HG03521 (cell line): ENCODE measurements around the gene CHFR.
A peak's percentile ranks its signal among the peaks of the same experiment; 100 is the strongest.
"Not testable (repeated sequence)": the region's sequence is repeated elsewhere in the genome, so short reads cannot be mapped to it uniquely, and the experiment has no call there.

Source experiments
- ATAC-seq: cut with Tn5 transposase; IDR thresholded peaks from one replicate; pipeline ENCODE4 v1.9.1; 2021; ENCODE audit warnings: mild to moderate bottlenecking, moderate library complexity; ENCODE audit not compliant: unreplicated experiment

Gene CHFR, protein sequence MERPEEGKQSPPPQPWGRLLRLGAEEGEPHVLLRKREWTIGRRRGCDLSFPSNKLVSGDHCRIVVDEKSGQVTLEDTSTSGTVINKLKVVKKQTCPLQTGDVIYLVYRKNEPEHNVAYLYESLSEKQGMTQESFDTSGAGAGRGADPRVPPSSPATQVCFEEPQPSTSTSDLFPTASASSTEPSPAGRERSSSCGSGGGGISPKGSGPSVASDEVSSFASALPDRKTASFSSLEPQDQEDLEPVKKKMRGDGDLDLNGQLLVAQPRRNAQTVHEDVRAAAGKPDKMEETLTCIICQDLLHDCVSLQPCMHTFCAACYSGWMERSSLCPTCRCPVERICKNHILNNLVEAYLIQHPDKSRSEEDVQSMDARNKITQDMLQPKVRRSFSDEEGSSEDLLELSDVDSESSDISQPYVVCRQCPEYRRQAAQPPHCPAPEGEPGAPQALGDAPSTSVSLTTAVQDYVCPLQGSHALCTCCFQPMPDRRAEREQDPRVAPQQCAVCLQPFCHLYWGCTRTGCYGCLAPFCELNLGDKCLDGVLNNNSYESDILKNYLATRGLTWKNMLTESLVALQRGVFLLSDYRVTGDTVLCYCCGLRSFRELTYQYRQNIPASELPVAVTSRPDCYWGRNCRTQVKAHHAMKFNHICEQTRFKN

DNA sequence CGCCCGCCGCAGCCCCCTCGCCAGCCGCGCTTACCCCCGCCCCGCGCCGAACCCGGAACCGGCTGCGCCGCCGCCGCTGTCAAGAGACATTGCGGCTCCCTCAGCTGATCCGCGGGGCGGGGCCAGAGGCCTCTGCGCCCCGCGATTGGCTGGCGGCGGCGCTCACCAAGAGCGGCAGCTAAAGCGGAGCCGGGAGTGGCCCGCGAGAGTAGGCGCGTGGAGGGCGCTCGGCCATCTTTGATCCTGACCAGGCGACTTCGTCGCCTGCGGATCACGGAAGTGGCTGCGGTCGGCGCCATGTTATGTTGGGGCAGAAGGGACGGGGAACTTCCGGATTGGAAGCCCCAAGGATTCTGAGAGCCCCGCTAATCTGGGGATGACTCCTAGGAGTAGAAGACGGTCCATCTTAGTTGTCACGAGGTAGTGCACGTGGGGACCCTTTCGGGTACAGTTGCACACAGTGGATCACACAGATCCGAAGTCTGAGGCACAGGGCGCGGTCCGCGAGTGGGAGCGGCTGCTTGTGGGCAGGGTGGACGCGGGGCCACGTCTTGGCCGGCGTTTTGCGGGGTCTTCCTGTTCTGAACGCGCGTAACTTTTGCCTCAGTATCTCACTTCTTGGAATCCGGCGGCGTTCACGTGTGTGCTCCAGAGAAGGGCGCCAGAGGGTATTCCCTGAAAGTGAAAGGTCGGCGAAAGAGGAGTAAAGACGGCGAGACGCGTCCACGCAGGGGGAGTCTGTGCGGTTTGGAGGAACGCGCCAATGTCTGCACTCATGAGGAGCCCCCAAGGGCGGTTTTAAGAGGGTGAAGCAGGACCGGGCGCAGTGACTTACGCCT, at the start of gene CHFR:
Gene CHFR (minus strand): TSS at position 93 of the 839 bp plus-strand sequence. CDS start 277 bp downstream, outside the sequence.
- peak; percentile 97 for ATAC-seq

DNA sequence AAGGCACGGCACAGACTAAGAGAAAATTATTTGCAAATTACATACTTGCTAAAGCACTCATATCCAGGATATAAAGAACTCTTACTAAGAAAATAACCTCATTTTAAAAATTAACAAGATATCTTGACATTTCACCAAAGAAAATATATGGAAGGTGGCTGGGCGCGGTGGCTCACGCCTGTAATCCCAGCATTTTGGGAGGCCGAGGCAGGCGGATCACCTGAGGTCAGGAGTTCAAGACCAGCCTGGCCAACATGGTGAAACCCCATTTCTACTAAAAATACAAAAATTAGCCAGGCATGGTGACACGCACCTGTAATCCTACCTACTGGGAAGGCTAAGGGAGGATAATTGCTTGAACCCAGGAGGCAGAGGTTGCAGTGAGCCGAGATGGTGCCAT, 49.5 kb upstream of the CHFR start:
- not testable (repeated sequence) for ATAC-seq

DNA sequence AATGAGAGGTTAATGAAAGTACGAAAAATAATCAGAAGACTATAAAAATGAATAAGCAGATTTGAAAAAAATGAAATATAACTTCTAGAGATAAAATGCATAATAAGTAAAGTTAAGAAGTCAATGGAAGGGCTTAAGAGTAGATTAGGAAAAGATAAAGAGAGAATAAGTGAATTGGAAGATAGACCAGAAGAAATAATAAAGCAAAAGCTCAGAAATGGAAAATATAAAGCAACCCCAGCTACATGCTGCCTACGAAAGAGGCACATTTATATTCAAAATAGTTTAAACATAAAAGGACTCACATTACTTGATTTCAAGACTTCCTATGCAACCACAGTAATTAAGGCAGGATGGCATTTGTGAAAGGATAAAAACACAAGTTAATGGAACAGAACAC, 48.8 kb upstream of the CHFR start:
- no peak for ATAC-seq

DNA sequence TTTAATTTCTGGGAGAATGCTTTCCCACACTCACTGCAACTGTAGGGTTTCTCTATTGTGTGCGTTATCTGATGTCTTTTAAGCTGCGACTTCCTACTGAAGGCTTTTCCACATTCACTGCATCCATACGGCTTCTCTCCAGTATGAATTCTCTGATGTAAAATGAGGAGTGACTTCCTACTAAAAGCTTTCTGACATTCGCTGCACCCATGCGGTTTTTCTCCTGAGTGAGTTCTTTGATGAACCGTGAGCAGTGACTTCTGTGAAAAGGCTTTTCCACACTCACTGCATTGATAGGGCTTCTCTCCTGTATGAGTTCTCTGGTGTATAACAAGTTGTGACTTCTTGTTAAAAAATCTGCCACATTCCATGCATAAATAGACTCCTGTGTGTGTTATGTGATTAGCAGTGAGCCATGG, 39.0 kb upstream of the CHFR start:
- no peak for ATAC-seq

DNA sequence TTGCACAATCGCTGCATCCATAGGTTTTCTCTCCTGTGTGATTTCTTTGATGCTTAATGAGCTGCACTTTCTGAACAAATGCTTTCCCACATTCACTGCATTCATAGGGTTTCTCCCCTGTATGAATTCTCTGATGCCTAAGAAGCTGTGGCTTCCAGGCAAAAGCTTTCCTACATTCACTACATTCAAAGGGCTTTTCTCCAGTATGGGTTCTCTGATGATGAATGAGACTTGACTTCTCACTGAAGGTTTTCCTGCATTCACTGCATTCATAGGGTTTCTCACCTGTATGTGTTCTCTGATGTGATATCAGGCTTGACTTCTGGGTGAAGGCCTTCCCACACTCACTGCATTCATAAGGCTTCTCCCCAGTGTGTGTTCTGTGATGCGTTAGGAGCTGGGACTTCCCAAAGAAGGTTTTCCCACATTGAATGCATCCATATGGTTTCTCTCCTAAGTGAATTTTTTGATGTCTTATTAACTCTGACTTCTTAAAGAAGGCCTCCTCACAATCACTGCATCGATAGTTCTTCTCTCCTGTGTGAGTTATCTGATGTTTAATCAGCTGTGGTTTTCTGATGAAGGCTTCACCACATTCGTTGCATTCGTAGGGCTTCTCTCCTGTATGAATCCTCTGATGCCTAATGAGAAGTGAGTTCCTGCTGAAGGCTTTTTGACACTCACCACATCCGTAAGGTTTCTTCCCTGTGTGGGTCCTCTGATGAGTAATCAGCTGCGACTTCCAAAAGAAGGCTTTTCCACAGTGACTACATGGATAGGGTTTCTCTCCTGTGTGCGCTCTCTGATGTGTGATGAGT, 38.4 kb upstream of the CHFR start:
- ATAC-seq = no peak

DNA sequence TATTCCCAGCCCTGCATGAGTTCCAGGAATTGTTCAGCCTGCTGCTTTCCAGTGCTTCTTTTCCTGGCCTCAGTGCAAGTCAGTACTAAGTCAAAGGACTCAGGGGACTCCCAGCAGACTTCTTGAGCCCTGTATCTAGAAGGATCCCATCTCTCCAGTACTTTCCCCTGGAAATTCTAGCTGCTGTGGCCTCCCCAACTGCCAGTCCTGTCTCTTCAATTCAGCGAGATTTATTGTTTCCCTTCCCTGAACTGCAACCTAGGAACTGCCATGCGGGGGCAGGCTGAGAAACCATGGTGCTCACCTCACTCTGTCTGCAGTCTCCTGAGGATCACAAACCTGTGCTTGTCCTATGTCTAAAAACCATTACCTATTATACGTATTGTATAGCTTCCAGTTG, 37.0 kb upstream of the CHFR start:
- no peak for ATAC-seq

DNA sequence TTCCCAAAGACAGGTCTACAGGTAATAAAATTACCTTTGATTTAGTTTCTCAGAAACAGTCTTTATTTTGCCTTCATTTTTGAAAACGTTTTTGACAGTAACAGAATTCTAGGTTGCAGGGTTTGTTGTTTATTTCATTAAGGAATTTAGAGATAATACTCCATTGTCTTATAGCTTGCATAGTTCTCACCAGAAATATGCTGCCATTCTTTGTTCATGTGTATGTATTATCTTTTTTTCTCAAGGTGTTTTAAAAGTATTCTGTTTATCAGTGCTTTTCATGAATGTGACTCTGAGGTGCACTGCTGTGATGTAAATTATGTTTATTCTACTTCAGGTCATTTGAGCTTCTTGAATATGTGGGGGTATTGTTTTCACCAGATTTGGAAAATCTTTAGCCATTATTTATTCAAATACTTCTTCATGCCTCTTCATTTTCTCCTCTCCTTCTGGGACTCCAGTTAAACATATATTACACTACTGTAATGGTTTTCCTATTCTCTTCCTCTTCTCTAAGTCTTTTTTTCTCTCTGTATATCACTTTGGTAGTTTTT, 36.0 kb upstream of the CHFR start:
- no peak for ATAC-seq

DNA sequence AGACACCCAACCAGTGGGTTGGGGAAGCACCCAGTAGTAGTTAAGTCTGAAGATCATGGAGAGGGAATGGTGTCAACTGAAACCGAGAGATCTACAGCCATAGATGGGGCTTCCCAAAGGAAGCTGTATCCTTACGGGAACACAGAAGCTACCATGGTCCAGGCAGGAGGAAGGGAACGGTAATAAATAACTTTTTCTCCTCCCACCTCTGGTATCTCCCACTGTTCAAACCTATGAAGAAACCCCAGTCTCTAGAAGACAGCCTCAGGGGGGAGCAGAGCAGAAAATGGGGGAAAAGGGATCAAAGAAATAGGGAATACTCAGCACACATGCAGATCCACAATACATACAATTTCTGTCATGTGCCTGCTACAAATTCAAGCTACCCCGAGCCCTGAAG, 35.3 kb upstream of the CHFR start:
- ATAC-seq = no peak

DNA sequence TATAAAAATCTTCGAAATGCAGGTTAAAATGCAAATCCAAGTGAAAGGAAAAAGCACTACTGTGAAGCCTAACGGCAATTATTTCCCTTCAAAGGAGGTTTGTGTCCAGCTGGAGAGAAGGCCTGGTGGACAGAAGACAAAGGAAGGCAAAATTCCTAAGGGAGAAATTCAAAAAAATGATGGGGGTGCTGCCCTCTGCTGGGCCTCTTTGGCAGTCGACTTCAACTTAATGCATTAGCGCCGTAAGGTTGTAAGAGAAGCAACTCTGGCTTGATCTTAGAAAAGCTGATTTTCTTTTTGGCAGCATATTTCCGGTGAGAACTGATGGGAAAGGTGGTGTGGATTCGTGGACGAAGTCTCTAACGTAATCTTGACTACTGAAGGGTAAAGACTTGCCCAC, 34.3 kb upstream of the CHFR start:
- ATAC-seq = no peak

DNA sequence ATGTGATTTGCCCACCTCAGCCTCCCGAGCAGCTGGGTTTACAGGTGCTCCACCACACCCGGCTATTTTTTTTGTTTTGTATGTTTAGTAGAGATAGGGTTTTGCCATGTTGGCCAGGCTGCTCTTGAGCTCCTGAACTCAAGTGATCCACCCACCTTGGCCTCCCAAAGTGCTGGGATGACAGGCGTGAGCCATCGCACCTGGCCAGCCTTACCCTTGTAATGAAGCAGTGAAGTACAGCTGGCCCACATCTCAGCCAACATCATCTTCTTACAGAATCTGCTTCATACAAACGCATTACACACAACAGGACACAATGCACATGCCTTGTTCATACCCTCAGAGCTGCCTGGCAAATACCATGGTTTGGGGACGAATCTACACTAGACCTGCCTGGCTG, 31.3 kb upstream of the CHFR start:
- no peak for ATAC-seq

DNA sequence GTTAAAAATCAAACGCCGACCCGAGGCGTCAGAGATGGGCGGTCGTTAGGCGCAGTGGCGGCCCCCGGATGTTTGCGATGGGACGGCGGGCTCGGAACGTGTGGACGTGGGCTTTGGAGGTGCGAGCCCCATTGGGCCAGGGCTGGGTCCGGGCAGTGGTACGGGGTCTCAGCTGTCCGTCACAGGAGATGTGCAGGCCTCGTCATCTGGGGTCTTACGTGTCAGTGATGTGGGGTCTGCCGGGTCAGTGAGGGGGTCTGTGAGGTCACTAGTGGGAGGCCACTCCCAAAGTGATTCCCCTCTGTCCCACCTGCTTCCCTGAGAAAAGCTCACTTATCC, 21.6 kb upstream of the CHFR start:
- ATAC-seq = no peak

DNA sequence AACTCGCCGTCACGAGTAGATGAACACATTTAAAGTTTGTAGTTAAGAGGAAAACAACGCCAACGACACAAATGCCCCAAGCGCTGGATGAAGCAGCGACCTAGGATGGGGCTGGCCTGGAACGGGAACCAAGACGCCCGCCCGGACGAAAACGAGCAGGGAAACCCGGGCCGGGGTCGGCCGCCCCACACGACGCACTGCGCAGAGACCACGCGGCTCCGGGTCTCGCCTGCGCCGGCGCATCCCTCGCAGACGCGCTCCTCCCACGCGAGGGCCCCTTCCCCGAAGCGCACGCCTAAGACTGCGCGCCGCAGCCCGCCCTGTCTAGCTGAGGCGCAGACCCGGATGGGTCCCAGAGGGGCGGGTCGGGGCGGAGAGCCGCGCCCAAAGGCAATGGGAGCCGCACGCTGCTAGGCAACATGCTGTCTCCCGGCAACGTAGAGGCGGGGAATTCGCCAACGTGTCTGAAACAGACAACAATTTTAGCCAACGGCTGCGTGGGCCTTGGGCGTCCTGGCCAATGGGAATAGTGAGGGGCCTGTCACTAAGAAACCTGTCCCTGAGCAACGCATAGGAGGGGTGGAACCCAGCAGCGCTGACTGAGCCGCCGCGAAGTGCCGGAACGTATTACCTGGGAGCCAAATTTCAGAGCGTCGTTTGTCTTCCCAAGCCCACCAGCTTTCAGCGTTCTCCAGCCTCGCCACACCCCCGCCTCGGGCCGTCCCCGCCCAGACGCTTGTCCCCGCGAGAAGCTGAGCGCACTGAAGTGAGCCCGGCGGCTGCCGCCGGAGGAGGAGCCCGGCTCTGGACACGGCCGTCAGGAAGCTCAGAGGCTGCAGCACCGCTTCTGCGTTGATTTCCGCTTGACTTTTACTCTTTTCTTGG, 21.0 kb upstream of the CHFR start:
- peak; percentile 92 for ATAC-seq

DNA sequence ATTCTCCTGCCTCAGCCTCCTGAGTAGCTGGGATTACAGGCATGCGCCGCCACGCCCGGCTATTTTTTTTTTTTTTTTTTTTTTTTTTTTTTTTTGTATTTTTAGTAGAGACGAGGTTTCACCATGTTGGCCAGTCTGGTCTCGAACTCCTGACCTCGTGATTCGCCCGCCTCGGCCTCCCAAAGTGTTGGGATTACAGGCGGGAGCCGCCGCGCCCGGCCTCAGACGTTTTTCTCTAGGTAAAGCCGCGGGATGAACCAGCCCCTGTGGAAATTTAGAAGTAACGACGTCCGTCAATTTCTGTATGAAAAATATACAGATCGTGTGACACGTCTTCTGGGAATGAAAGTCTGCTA, 20.4 kb upstream of the CHFR start:
- not testable (repeated sequence) for ATAC-seq

DNA sequence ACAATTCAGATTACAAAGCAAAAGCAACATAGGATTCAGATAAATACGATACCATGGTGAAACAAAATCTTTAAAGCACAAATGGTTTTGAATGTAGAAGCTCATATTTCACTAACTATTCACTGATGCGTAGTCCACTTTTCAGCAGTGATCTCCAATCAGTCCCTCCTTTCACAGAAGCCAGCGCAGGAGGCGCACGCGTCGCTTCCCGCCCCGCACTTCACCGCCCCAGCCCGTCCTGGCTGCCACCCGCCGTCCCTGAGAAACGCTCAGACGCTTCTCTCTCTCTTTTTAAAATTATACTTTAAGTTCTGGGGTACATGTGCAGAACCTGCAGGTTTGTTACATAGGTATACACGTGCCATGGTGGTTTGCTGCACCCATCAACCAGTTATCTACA, 19.8 kb upstream of the CHFR start:
- ATAC-seq = no peak

DNA sequence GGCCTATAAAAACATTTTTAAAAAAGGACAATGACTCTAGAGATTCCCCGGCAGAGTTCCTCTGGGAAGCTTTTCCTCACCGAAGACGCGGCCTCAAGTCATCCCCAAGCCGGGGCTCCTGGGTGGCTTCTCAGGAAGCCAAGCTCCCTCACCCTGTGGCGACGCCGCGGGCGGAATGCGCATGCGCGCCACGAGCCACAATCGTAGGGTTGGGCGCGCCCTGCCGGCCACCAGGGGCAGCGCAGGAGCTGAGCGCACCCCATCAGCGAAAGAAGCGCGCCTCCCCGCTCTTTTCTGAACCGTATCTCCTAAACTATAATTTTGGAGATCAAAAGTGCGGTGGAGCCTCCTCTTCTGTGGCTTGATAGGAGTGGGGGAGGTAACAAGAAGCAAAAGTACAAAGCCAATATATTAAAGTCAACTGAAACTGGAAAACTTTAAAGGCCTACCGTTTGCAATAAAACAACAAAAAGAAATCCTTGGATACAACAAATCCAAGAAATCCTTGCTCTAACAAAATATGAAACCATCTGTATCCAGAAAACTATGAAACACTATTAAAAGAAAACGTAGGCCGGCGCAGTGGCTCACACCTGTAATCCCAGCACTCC, 17.4 kb upstream of the CHFR start:
- no peak for ATAC-seq

DNA sequence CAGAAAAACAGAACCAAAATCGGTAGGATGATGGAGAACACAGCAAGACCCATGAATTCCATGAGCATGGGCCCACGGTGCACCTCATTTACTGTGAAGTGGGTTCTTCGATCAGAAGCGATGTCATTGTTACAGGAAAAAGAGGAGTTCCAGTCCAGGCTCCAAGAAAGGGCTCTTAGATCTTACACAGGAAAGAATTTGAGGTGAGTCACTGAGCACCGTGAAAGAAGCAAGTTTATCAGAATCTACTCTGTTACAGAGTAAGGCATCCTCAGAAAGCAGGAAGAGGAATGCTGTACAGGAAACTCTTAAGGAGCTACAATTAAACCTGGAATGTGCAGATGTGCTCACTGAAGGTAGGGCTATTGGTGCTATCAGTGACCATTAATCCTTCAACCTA, 11.6 kb upstream of the CHFR start:
- ATAC-seq = no peak

DNA sequence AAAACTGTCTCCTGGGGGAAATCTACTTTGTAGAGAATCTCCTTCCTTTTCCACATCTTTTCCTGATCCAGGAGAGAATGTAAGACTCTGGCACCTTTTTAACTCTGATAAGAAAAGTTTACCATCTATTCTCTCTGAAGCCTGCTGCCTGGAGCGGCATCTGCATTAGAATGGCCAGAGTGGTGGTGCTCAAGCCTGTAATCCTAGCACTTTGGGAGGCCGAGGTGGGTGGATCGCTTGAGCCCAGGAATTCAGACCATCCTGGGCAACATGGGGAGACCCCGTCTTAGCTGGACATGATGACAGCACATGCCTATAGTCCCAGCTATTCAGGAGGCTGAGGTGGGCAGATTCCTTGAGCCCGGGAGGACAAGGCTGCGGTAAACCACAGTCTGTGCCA, 1.4 kb upstream of the CHFR start:
- ATAC-seq = no peak

DNA sequence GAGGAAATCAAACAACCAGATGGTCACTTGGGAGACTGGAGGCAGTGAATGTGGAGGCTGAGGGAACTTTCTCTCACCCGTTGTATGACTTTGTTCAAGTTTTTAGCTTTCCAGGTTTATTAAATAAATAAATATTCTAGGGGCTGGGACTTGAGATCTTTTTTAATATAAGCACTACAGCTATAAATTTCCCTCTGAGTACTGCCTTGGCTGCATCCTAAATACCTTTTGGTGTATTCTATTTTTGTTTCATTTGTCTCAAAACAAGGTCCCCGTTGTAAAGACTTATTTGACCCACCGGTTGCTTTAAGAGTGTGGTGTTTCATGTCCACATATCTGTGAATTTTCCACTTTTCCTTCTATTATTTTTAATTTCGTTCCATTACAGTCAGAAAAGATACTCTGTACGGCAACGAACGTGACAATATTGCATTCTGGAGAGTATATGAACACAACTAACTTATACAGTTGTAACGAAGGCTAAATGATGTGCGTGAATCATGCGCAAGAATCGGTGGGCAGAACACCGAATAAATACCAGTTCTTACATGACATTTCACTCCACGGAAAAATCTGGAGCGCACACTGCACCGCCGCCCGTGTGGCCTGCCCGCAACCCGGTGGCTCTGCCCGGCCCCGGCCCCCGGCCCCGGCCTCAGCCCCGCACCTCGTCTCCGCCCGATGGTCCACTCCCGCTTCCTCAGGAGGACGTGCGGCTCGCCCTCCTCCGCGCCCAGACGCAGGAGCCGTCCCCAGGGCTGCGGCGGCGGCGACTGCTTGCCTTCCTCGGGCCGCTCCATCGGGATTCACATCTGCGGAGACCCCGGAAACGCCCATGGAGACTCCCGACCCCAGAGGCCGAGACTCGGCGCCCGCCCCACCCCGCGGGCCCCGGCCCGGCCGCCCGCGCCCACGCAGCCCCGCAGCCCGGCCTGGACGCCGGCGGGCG, 602 bp downstream of the CHFR start:
- ATAC-seq = peak; percentile 13
